Pancreas (tissue), 10 donors: Measurements from ENCODE around the gene DENND4A. TPM values are rescaled to one million over a fixed set of nuclear protein-coding genes. Genes with fewer than 3 reads are reported as not detected.

Experiments
- ATAC-seq, 4 donors: fragments of 200-7000 bp; cut with Tn5 transposase; one replicate each; pipeline versions ENCODE4 v1.8.0 to v1.9.1; 2020; ENCODE audit warnings: mild to moderate bottlenecking in 4 of 4, moderate library complexity in 4 of 4
- DNase-seq, 6 donors: peaks; one replicate each; pipeline ENCODE4 v3.0.0-alpha.2; 2020
- FAIRE-seq: peaks from 2 replicates; lab custom pipeline; 2012; peaks lifted over from hg19 to GRCh38; lab: Jason Lieb, UNC
- H3K27ac ChIP-seq, 4 donors: fragments of 200-600 bp; sonication (generic); 1 replicate in 3 of 4; 2 replicates in 1 of 4; pipeline versions ENCODE4 v1.5.0 to v1.8.0; 2020
- H3K27me3 ChIP-seq, 4 donors: fragments of 200-600 bp; one replicate each; pipeline ENCODE4 v1.8.0; 2021
- H3K36me3 ChIP-seq, 3 donors: fragments of 200-600 bp; sonication (generic) in 1 of 3; one replicate each; pipeline versions ENCODE4 v1.5.0 to v1.8.0; 2020 to 2021
- H3K4me1 ChIP-seq, 3 donors: fragments of 200-600 bp; one replicate each; pipeline ENCODE4 v1.8.0; 2021
- H3K4me3 ChIP-seq, 4 donors: fragments of 200-600 bp; sonication (generic) in 2 of 4; one replicate each; pipeline versions ENCODE4 v1.5.0 to v1.8.0; 2020 to 2021
- H3K9me3 ChIP-seq, 4 donors: fragments of 200-600 bp; one replicate each; pipeline ENCODE4 v1.8.0; 2021
- WGBS, 2 donors: extraction: QIAGEN DNeasy Blood & Tissue Kit; methylation state at CpG; one replicate each; pipeline ENCODE4 v1.1.7; 2013; 5-methylcytosine and 5-hydroxymethylcytosine counted together
- intact Hi-C, 3 donors: fragments of 100-400 bp; cut with DNase I; formaldehyde crosslinking; loops; one replicate each; pipeline versions ENCODE4 v1.11.1 to v1.14.2; 2022
- polyA plus RNA-seq, 2 donors: library from polyadenylated mRNA; stranded (reverse); fragments of 200-250 nt; gene quantifications; one replicate each; pipeline ENCODE4 v1.2.3, GENCODE V29; 2013
- total RNA-seq, 6 donors: library from RNA; stranded (reverse); fragmentation: NEBNext Ultra II Directional in 4 of 6; extraction: Animal tissue kit (Norgen Biotek cat#: 25700) in 4 of 6; gene quantifications; one replicate each; pipeline versions ENCODE4 v1.2.1 to v1.2.4, GENCODE V29; 2021 to 2023
- TF ChIP-seq, protein P1 (sequence below), 4 donors: fragments of 200-600 bp; sonication (generic) in 3 of 4; IDR thresholded peaks; one replicate each; pipeline versions ENCODE4 v1.5.0 to v1.8.0; 2021; ENCODE audit warnings: antibody characterized with exemption in 4 of 4
- donor health status: healthy with polysubstance abuse.
- donor health status: DM: no; HTN: no; CAD: no; lungs with moderate emphysema.
- donor health status: DM: no; HTN: no; CAD: no.
- donor health status: control.
- donor health status: control.
- donor health status: Bipolar disorder and iron deficiency.
- donor health status: DM: yes; HTN: yes; CAD: no.
- donor health status: DM: no; HTN: no; CAD: no.
- donor health status: DM: no; HTN: no; CAD: no.
- donor health status: DM: yes; HTN: yes; CAD: no.

The DENND4A gene
- total and polyA plus RNA-seq, 8 donors, result 8.6 to 34.5 (median 26.5) TPM

DNA sequence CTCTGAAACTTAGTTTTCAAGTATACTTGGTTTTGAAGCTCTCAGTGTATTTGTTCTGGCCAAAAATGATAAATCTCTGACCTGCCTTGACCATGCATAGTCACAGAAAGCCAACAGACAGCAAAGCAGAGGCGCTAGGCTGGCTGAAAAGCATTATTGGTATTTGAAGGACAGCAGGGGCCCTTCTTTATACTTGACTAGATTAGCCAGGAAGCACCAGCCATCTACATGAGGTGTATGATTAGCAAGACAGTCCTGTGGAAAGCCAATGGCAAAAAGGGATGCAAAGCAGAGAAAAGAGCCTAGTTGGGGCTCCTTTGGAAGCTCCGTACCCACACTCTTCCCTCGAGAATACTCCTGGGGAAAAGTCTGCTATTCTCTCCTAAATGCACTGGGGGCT lies 162.5 kb downstream of the DENND4A start:
- H3K36me3 ChIP-seq, result no peaks in the 10 kb centered on the region
- DNase-seq (no peak), FAIRE-seq (no peak), ATAC-seq (no peak)
- WGBS, 2 donors, result 90 to 92% methylated on average over 3 of the region's 3 CpGs
- intact Hi-C loops, result no loop called here
- no peaks in the 10 kb centered on the region for H3K27me3 ChIP-seq
- no peak overlapping the region for H3K4me3 ChIP-seq
- TF ChIP-seq, protein P1, sequence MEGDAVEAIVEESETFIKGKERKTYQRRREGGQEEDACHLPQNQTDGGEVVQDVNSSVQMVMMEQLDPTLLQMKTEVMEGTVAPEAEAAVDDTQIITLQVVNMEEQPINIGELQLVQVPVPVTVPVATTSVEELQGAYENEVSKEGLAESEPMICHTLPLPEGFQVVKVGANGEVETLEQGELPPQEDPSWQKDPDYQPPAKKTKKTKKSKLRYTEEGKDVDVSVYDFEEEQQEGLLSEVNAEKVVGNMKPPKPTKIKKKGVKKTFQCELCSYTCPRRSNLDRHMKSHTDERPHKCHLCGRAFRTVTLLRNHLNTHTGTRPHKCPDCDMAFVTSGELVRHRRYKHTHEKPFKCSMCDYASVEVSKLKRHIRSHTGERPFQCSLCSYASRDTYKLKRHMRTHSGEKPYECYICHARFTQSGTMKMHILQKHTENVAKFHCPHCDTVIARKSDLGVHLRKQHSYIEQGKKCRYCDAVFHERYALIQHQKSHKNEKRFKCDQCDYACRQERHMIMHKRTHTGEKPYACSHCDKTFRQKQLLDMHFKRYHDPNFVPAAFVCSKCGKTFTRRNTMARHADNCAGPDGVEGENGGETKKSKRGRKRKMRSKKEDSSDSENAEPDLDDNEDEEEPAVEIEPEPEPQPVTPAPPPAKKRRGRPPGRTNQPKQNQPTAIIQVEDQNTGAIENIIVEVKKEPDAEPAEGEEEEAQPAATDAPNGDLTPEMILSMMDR (IDR thresholded peaks at IDR 0.05), result no peak
- H3K9me3 ChIP-seq, result no peaks in the 10 kb centered on the region
- H3K27ac ChIP-seq, result no peak overlapping the region
- H3K4me1 ChIP-seq, result no peaks in the 10 kb centered on the region

DNA sequence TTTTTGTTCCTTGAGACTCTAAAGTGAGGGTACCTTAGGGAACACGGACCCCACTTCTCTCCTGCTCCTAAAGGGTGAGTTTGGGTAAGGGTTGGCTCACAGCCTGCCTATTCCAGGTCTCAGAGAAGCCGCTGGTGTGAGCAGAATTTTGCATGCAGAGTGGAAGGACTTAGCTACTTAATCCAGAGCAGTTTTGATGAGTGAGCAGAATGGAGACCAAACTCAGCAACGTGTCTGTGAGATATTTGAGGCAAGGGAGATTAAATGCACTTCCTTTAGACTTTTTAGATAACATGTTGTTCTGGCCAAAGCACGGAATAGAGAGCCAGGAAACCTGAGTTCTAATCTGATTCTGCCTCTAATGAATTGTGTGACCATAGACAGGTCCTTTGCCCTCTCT lies 165.2 kb downstream of the DENND4A start:
- ATAC-seq, result no peak
- DNase-seq, result no peak
- WGBS, 2 donors, result 60 to 64% methylated on average over 4 of the region's 4 CpGs
- no peaks in the 10 kb centered on the region for H3K4me1 ChIP-seq
- no peak overlapping the region for H3K4me3 ChIP-seq
- H3K9me3 ChIP-seq, result no peaks in the 10 kb centered on the region
- TF ChIP-seq, protein P1 (IDR thresholded peaks at IDR 0.05), result no peak
- no peaks in the 10 kb centered on the region for H3K36me3 ChIP-seq
- no peak overlapping the region for H3K27ac ChIP-seq
- no peaks in the 10 kb centered on the region for H3K27me3 ChIP-seq
- FAIRE-seq, result no peak
- intact Hi-C loops, result no loop called here

DNA sequence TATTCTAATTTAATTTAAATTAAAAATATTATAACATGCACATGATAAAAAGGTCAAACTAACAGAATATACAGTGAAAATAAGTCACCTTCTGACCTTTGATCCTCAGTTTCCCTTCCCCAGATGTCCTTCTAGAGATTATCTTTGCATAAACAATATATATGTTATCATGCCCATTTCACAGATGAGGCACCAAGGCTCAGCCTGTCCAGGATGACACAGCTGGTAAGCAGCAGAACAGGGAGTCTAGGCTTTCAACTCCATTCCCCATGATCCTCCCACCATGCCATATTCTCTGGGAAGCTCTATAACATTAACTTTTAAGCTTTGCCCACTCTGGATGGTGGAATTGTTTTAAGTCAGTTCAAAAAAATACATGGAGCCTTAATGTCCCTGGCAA lies 169.0 kb downstream of the DENND4A start:
- intact Hi-C loops, result no loop called here
- DNase-seq (no peak), ATAC-seq (no peak), FAIRE-seq (no peak)
- Histone ChIP-seq H3K9me3 (no peaks in the 10 kb centered on the region), H3K36me3 (no peaks in the 10 kb centered on the region), H3K27ac (no peak overlapping the region), H3K4me3 (no peak overlapping the region), H3K27me3 (no peaks in the 10 kb centered on the region), H3K4me1 (no peaks in the 10 kb centered on the region)
- TF ChIP-seq, protein P1 (IDR thresholded peaks at IDR 0.05), result no peak

DNA sequence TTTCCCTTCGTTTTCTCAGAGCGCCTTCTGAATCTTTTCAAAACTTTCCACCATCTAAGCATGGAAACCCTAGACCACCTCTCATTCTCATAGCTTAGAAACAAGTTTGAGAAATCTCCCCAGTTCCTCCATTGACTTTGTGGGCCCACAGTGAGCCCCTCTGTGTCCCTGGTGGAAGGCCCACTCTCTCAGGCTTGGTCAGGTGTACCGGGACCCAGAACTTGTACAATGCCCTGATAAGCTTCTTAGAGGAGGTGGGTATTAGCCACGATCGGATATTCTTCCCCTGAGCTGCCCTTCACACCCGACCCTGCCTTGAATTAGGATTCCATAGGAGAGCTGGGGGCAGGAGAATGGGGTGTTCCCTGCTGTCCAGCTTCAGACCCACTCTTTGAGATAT lies 170.5 kb downstream of the DENND4A start, which contains the start of gene SLC24A1:
TSS of gene SLC24A1 (plus strand) at position 301 of the 400 bp plus-strand sequence. CDS start 2,143 bp downstream, outside the sequence.
- Histone ChIP-seq H3K4me3 (no peak within 1 kb of the TSS), H3K4me1 (no peaks in the 10 kb centered on the region), H3K36me3 (no peaks in the 10 kb centered on the region), H3K9me3 (no peaks in the 10 kb centered on the region), H3K27ac (no peak within 1 kb of the TSS), H3K27me3 (no peaks in the 10 kb centered on the region)
- no peak for ATAC-seq
- TF ChIP-seq, protein P1 (IDR thresholded peaks at IDR 0.05), result no peak
- WGBS, 2 donors, result 79 to 85% methylated on average over 6 of the region's 6 CpGs
- no peak for DNase-seq
- intact Hi-C loops, result no loop called here
- FAIRE-seq, result no peak

DNA sequence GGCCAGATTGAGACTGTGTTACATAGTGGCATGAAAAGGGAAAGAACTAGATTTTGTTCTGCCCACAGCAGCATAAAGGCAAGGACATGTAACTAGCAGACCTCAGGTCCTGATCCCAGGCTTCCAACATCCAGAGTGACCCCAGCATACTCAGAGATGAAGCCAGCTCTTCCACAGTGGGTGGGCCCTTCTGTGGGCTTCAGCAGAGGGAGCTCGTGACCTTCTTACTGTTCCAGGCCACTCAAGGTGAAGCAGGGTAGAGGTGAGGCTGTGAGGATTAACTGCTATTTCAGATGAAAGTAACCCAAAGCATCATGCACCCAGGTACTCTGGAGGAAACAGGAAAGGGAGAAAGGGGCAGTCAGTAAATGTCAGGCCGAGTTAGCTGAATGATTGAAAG lies 171.3 kb downstream of the DENND4A start:
- intact Hi-C loops, result no loop called here
- Histone ChIP-seq H3K4me3 (no peak overlapping the region), H3K9me3 (no peaks in the 10 kb centered on the region), H3K27ac (no peak overlapping the region), H3K36me3 (no peaks in the 10 kb centered on the region), H3K27me3 (no peaks in the 10 kb centered on the region), H3K4me1 (no peaks in the 10 kb centered on the region)
- WGBS, 2 donors, result 83 to 86% methylated on average over 2 of the region's 2 CpGs
- TF ChIP-seq, protein P1 (IDR thresholded peaks at IDR 0.05), result no peak
- FAIRE-seq, result no peak
- DNase-seq, result no peak
- no peak for ATAC-seq
